ENCODE measurements around the gene CLIP2.
"Not testable (repeated sequence)": the region's sequence is repeated elsewhere in the genome, so short reads cannot be mapped to it uniquely, and the experiment has no call there.

DNA sequence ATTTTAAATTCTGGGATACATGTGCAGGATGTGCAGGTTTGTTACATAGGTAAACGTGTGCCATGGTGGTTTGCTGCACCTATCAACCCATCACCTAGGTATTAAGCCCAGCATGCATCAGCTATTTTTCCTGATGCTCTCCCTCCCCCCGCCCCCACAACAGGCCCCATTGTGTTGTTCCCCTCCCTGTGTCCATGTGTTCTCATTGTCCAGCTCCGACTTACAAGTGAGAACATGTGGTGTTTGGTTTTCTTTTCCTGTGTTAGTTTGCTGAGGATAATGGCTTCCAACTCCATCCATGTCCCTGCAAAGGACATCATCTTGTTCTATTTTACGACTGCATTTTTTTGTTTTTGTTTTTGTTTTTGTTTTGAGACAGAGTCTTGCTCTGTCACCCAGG is 26.7 kb downstream of the CLIP2 start:
- TF ChIP-seq, protein P1, sequence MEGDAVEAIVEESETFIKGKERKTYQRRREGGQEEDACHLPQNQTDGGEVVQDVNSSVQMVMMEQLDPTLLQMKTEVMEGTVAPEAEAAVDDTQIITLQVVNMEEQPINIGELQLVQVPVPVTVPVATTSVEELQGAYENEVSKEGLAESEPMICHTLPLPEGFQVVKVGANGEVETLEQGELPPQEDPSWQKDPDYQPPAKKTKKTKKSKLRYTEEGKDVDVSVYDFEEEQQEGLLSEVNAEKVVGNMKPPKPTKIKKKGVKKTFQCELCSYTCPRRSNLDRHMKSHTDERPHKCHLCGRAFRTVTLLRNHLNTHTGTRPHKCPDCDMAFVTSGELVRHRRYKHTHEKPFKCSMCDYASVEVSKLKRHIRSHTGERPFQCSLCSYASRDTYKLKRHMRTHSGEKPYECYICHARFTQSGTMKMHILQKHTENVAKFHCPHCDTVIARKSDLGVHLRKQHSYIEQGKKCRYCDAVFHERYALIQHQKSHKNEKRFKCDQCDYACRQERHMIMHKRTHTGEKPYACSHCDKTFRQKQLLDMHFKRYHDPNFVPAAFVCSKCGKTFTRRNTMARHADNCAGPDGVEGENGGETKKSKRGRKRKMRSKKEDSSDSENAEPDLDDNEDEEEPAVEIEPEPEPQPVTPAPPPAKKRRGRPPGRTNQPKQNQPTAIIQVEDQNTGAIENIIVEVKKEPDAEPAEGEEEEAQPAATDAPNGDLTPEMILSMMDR (conservative IDR thresholded peaks at IDR 0.05; ENCODE audit: low read depth, low read length): not testable (repeated sequence)
- not testable (repeated sequence) for TF ChIP-seq EZH2 (IDR thresholded peaks at IDR 0.05; ENCODE audit: borderline replicate concordance, low read depth, low read length, poor library complexity, severe bottlenecking)

Measured in A673 (cell line).